ENCODE measurements around the gene CD22.

DNA sequence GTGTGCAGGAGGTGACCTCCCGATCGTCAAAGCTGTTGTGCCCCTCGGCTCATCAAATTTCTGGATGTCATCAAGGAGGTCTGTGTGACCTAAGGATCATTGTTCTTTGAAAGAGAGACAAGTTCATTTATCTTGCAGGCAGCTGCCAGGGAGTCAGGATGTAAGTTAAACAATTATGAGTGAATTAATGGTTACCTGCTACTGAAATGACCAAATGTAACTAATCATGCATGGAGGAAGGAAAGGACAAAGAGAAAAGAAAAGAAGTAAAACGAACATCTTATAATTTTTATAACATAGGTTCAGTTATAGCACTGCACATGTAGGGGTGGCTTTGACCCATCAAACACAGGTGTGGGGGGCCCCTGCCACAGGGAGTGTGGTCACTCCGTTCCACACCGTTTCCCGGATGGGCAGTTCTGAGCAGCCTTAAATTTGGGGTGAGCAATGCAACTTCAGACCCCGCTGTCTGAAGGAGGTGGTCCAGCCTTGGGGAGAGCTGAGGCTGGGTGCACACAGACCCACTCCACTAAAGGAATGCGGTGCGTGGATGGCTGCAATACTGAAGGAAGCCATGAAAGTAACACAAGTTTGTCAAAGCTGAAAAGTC is 5.3 kb downstream of the CD22 start:
- TF ChIP-seq, protein P1, sequence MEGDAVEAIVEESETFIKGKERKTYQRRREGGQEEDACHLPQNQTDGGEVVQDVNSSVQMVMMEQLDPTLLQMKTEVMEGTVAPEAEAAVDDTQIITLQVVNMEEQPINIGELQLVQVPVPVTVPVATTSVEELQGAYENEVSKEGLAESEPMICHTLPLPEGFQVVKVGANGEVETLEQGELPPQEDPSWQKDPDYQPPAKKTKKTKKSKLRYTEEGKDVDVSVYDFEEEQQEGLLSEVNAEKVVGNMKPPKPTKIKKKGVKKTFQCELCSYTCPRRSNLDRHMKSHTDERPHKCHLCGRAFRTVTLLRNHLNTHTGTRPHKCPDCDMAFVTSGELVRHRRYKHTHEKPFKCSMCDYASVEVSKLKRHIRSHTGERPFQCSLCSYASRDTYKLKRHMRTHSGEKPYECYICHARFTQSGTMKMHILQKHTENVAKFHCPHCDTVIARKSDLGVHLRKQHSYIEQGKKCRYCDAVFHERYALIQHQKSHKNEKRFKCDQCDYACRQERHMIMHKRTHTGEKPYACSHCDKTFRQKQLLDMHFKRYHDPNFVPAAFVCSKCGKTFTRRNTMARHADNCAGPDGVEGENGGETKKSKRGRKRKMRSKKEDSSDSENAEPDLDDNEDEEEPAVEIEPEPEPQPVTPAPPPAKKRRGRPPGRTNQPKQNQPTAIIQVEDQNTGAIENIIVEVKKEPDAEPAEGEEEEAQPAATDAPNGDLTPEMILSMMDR (IDR thresholded peaks at IDR 0.05): no peak
- TF ChIP-seq POLR2A (IDR thresholded peaks at IDR 0.05): no peak

All from upper lobe of left lung (tissue), 4 donors.